Hematopoietic multipotent progenitor cell treated with erythropoietin and hydrocortisone succinate and interleukin-3 and kit ligand, for 4 days (in vitro differentiated cells): ENCODE measurements around the gene STARD13.

Experiments used
- DNase-seq: peaks from one replicate; pipeline ENCODE4 v3.0.0-alpha.2; 2015

The STARD13 gene

GRCh38 chr13:33277037-33277740, 8.4 kb downstream of the STARD13 start:
- no peak for DNase-seq

GRCh38 chr13:33276570-33276969, 9.0 kb downstream of the STARD13 start:
- DNase-seq: no peak

- no peak for DNase-seq
Observed at GRCh38 chr13:33275916-33276315, 9.6 kb downstream of the STARD13 start.

GRCh38 chr13:33274264-33274663, 11.3 kb downstream of the STARD13 start:
- DNase-seq: no peak

GRCh38 chr13:33272531-33273124, 12.9 kb downstream of the STARD13 start:
- no peak for DNase-seq

- no peak for DNase-seq
Observed at GRCh38 chr13:33271759-33272158, 13.8 kb downstream of the STARD13 start.

GRCh38 chr13:33270895-33271538, 14.5 kb downstream of the STARD13 start:
- no peak for DNase-seq

GRCh38 chr13:33265607-33266006, 19.9 kb downstream of the STARD13 start:
- DNase-seq: no peak

GRCh38 chr13:33265133-33265532, 20.4 kb downstream of the STARD13 start:
- DNase-seq: no peak

- no peak for DNase-seq
Observed at GRCh38 chr13:33264620-33264978, 21.0 kb downstream of the STARD13 start.

- no peak for DNase-seq
Observed at GRCh38 chr13:33263976-33264619, 21.5 kb downstream of the STARD13 start.

- no peak for DNase-seq
Observed at GRCh38 chr13:33263484-33263883, 22.1 kb downstream of the STARD13 start.

GRCh38 chr13:33262997-33263396, 22.6 kb downstream of the STARD13 start:
- DNase-seq: peak; percentile 65

- no peak for DNase-seq
Observed at GRCh38 chr13:33262594-33262993, 23.0 kb downstream of the STARD13 start.

- DNase-seq: no peak
Observed at GRCh38 chr13:33262062-33262487, 23.5 kb downstream of the STARD13 start.

GRCh38 chr13:33261387-33262061, 24.0 kb downstream of the STARD13 start:
- DNase-seq: no peak

GRCh38 chr13:33260168-33261098, 25.1 kb downstream of the STARD13 start:
- DNase-seq: no peak

- no peak for DNase-seq
Observed at GRCh38 chr13:33259296-33259695, 26.3 kb downstream of the STARD13 start.

- no peak for DNase-seq
Observed at GRCh38 chr13:33258808-33259193, 26.8 kb downstream of the STARD13 start.

- no peak for DNase-seq
Observed at GRCh38 chr13:33257841-33258807, 27.4 kb downstream of the STARD13 start.
